WTC11 (cell line): ENCODE data around the gene AP4S1. TPM values are rescaled to one million over a fixed set of nuclear protein-coding genes. Genes with fewer than 3 reads are reported as not detected.

Experiments used
- ATAC-seq: fragments of 200-7000 bp; cut with Tn5 transposase; 2 replicates; pipeline ENCODE4 v1.10.0; 2021; ENCODE audit warnings: mild to moderate bottlenecking, moderate library complexity
- CTCF ChIA-PET: fragments of 300-600 bp; sonication (Branson Sonifier 250); formaldehyde crosslinking; loops from one replicate; lab custom pipeline; 2021; ENCODE audit warnings: antibody characterized with exemption; lab: Charles Lee
- POLR2A ChIA-PET: fragments of 350-600 bp; sonication (Branson Sonifier 250); formaldehyde crosslinking; loops from one replicate; lab custom pipeline; 2021; ENCODE audit warnings: antibody characterized with exemption; lab: Charles Lee
- DNase-seq: peaks from one replicate; pipeline ENCODE4 v3.0.0; 2021; ENCODE audit warnings: low spot score
- H3K27ac Mint-ChIP-seq: 2 replicates; pipeline ENCODE4 v1.8.0; 2021; ENCODE audit warnings: mixed read lengths
- H3K27me3 Mint-ChIP-seq: 2 replicates; pipeline ENCODE4 v1.8.0; 2021; ENCODE audit warnings: low read depth, mild to moderate bottlenecking, moderate library complexity, mixed read lengths
- H3K36me3 Mint-ChIP-seq: 2 replicates; pipeline ENCODE4 v1.8.0; 2021; ENCODE audit warnings: mixed read lengths
- H3K4me1 Mint-ChIP-seq: 2 replicates; pipeline ENCODE4 v1.8.0; 2022; ENCODE audit warnings: mixed read lengths
- H3K4me3 Mint-ChIP-seq: 2 replicates; pipeline ENCODE4 v1.8.0; 2021; ENCODE audit warnings: mild to moderate bottlenecking, moderate library complexity, mixed read lengths
- H3K9me3 Mint-ChIP-seq: 2 replicates; pipeline ENCODE4 v1.8.0; 2021; ENCODE audit warnings: mixed read lengths
- ATF1 ChIP-seq: sonication (generic); formaldehyde crosslinking; IDR thresholded peaks from 2 replicates; pipeline ENCODE4 v1.8.1; 2023; ENCODE audit warnings: mild to moderate bottlenecking, moderate library complexity, missing genetic modification reagents
- FOXP1 ChIP-seq: sonication (generic); formaldehyde crosslinking; IDR thresholded peaks from 2 replicates; pipeline ENCODE4 v1.8.0; 2022; ENCODE audit warnings: missing genetic modification reagents, mild to moderate bottlenecking, moderate library complexity, borderline replicate concordance
- HMGA2 ChIP-seq: fragments of 250-450 bp; sonication (Bioruptor Pico); IDR thresholded peaks from 2 replicates; pipeline ENCODE4 v1.4.0; 2021; ENCODE audit warnings: mild to moderate bottlenecking, moderate library complexity
- NR1H2 ChIP-seq: sonication (generic); formaldehyde crosslinking; IDR thresholded peaks from 2 replicates; pipeline ENCODE4 v1.9.0; 2021; ENCODE audit warnings: mild to moderate bottlenecking, moderate library complexity, missing genetic modification reagents
- NR3C1 ChIP-seq: sonication (generic); formaldehyde crosslinking; conservative IDR thresholded peaks from 2 replicates; pipeline ENCODE4 v1.8.1; 2023; ENCODE audit warnings: low read depth, mild to moderate bottlenecking, missing genetic modification reagents
- PRRX2 ChIP-seq: fragments of 250-450 bp; sonication (Bioruptor Pico); IDR thresholded peaks from 2 replicates; pipeline ENCODE4 v1.8.0; 2021; ENCODE audit warnings: mild to moderate bottlenecking
- RORB ChIP-seq: fragments of 250-450 bp; sonication (Bioruptor Pico); IDR thresholded peaks from 2 replicates; pipeline ENCODE4 v1.9.0; 2021; ENCODE audit warnings: mild to moderate bottlenecking
- SMAD3 ChIP-seq: sonication (generic); formaldehyde crosslinking; IDR thresholded peaks from 2 replicates; pipeline ENCODE4 v1.8.0; 2022; ENCODE audit warnings: missing genetic modification reagents, mild to moderate bottlenecking, borderline replicate concordance
- TEAD4 ChIP-seq: sonication (generic); formaldehyde crosslinking; IDR thresholded peaks from 2 replicates; pipeline ENCODE4 v1.8.0; 2022; ENCODE audit warnings: mild to moderate bottlenecking, missing genetic modification reagents
- ZNF219 ChIP-seq: sonication (generic); formaldehyde crosslinking; IDR thresholded peaks from 2 replicates; pipeline ENCODE4 v1.8.0; 2023; ENCODE audit warnings: missing genetic modification reagents, mild to moderate bottlenecking, borderline replicate concordance
- ZNF263 ChIP-seq: sonication (generic); formaldehyde crosslinking; IDR thresholded peaks from 2 replicates; pipeline ENCODE4 v1.8.1; 2022; ENCODE audit warnings: low read depth, mild to moderate bottlenecking, moderate library complexity, missing genetic modification reagents
- ZNF317 ChIP-seq: sonication (generic); formaldehyde crosslinking; IDR thresholded peaks from 2 replicates; pipeline ENCODE4 v1.8.1; 2023; ENCODE audit warnings: low read depth, mild to moderate bottlenecking, moderate library complexity, missing genetic modification reagents, borderline replicate concordance
- ZNF423 ChIP-seq: fragments of 250-450 bp; sonication (Bioruptor Pico); IDR thresholded peaks from 2 replicates; pipeline ENCODE4 v2.1.2; 2022; ENCODE audit warnings: mild to moderate bottlenecking, moderate library complexity
- total RNA-seq: library from RNA; stranded (reverse); gene quantifications from 3 replicates; pipeline ENCODE4 v1.2.3, GENCODE V29; 2021
- TF ChIP-seq, protein P1 (sequence below): sonication (generic); formaldehyde crosslinking; IDR thresholded peaks from 2 replicates; pipeline ENCODE4 v1.8.1; 2023; ENCODE audit warnings: mild to moderate bottlenecking, missing genetic modification reagents
- TF ChIP-seq, protein P2 (sequence below): sonication (generic); formaldehyde crosslinking; IDR thresholded peaks from 2 replicates; pipeline ENCODE4 v1.8.1; 2022; ENCODE audit warnings: mild to moderate bottlenecking, moderate library complexity, missing genetic modification reagents
- TF ChIP-seq, protein P3 (sequence below): fragments of 250-450 bp; sonication (Bioruptor Pico); IDR thresholded peaks from 2 replicates; pipeline ENCODE4 v2.1.2; 2022; ENCODE audit warnings: mild to moderate bottlenecking, moderate library complexity
- TF ChIP-seq, protein P4 (sequence below): sonication (generic); formaldehyde crosslinking; IDR thresholded peaks from 2 replicates; pipeline ENCODE4 v1.8.0; 2022; ENCODE audit warnings: missing genetic modification reagents
- TF ChIP-seq, protein P5 (sequence below): sonication (generic); formaldehyde crosslinking; conservative IDR thresholded peaks from 2 replicates; pipeline ENCODE4 v1.8.1; 2023; ENCODE audit warnings: mild to moderate bottlenecking, low read depth, missing genetic modification reagents, moderate library complexity
- TF ChIP-seq, protein P6 (sequence below): fragments of 250-450 bp; sonication (Bioruptor Pico); IDR thresholded peaks from 2 replicates; pipeline ENCODE4 v1.9.0; 2021; ENCODE audit warnings: moderate library complexity, mild to moderate bottlenecking, inconsistent platforms, borderline replicate concordance
- TF ChIP-seq, protein P7 (sequence below): sonication (generic); formaldehyde crosslinking; IDR thresholded peaks from 2 replicates; pipeline ENCODE4 v1.8.1; 2022; ENCODE audit warnings: low read depth, mild to moderate bottlenecking, moderate library complexity, missing genetic modification reagents, borderline replicate concordance

The AP4S1 gene
- total RNA-seq, 1 experiment from 2014 or later = 7.0 TPM

DNA sequence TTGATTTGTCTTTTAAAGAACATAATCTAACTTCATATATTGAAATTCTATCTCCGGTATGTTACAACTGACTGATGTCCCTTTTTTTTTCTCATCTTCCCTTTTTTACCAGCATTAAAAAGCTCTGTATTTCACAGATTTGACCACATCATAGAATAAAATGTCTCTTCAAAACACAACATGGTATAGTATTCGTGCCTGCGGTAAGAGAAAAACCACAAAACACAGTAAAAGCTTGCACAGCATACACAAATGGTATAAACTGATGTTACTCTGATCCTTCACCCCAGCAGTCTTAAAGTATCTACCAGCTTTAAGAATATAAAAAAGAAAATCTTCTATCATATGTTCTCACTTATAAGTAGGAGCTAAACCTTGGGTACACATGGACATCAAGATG is 98.7 kb downstream of the AP4S1 start (continued):
- TF ChIP-seq, protein P1, sequence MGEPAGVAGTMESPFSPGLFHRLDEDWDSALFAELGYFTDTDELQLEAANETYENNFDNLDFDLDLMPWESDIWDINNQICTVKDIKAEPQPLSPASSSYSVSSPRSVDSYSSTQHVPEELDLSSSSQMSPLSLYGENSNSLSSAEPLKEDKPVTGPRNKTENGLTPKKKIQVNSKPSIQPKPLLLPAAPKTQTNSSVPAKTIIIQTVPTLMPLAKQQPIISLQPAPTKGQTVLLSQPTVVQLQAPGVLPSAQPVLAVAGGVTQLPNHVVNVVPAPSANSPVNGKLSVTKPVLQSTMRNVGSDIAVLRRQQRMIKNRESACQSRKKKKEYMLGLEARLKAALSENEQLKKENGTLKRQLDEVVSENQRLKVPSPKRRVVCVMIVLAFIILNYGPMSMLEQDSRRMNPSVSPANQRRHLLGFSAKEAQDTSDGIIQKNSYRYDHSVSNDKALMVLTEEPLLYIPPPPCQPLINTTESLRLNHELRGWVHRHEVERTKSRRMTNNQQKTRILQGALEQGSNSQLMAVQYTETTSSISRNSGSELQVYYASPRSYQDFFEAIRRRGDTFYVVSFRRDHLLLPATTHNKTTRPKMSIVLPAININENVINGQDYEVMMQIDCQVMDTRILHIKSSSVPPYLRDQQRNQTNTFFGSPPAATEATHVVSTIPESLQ (CRISPR knock-in tag) = no peak
- TF ChIP-seq ZNF219 (CRISPR knock-in tag) (no peak), ZNF317 (CRISPR knock-in tag) (no peak), ATF1 (CRISPR knock-in tag) (no peak)

DNA sequence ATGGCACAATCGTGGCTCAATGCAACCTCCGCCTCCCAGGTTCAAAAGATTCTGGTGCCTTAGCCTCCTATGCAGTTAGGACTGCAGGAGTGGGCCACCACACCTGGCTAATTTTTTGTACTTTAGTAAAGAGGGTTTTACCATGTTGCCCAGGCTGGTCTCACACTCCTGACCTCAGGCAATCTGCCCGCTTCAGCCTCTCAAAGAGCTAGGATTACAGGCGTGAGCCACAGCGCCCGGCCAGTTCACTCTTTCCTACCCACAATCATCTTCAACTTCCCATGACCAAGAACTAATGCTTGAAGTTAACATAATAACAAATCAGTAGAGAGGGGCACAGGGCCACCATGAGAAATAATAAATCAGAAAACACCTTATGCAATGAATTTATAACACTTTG is 99.8 kb downstream of the AP4S1 start:
- DNase-seq = no peak
- TF ChIP-seq, protein P2, sequence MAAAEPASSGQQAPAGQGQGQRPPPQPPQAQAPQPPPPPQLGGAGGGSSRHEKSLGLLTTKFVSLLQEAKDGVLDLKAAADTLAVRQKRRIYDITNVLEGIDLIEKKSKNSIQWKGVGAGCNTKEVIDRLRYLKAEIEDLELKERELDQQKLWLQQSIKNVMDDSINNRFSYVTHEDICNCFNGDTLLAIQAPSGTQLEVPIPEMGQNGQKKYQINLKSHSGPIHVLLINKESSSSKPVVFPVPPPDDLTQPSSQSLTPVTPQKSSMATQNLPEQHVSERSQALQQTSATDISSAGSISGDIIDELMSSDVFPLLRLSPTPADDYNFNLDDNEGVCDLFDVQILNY (CRISPR knock-in tag) = no peak
- TF ChIP-seq HMGA2 (CRISPR knock-in tag) = no peak
- no peak for TF ChIP-seq FOXP1 (CRISPR knock-in tag)
- TF ChIP-seq PRRX2 (CRISPR knock-in tag) = no peak
- TF ChIP-seq NR3C1 (CRISPR knock-in tag) = no peak
- no peak for TF ChIP-seq TEAD4 (CRISPR knock-in tag)
- TF ChIP-seq ZNF423 = no peak
- TF ChIP-seq, protein P3, sequence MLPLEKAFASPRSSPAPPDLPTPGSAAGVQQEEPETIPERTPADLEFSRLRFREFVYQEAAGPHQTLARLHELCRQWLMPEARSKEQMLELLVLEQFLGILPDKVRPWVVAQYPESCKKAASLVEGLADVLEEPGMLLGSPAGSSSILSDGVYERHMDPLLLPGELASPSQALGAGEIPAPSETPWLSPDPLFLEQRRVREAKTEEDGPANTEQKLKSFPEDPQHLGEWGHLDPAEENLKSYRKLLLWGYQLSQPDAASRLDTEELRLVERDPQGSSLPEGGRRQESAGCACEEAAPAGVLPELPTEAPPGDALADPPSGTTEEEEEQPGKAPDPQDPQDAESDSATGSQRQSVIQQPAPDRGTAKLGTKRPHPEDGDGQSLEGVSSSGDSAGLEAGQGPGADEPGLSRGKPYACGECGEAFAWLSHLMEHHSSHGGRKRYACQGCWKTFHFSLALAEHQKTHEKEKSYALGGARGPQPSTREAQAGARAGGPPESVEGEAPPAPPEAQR = no peak
- Mint-ChIP-seq H3K9me3 (no peaks in the 10 kb centered on the region), H3K36me3 (peaks cover 36% of the 10 kb centered on the region), H3K27me3 (no peaks in the 10 kb centered on the region), H3K27ac (no peak overlapping the region), H3K4me3 (no peak overlapping the region), H3K4me1 (peaks cover 23% of the 10 kb centered on the region)
- no peak for ATAC-seq
- POLR2A ChIA-PET = no interaction called here
- CTCF ChIA-PET = no interaction called here

DNA sequence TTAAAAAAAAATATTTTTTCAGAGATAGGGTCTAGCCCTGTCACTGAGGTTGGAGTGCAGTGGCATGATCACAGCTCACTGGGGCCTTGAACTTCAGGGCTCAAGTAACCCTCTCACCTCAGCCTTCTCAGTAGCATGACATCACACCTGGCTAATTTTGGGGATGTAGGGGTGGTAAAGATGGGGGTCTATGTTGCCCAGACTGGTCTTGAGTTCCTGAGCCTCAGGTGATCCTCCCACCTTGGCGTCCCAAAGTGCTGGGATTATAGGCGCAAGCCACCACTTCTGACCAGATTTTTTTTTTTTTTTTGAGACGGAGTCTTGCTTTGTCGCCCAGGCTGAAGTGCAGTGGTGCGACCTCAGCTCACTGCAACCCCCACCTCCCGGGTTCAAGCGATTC is 101.2 kb downstream of the AP4S1 start:
- POLR2A ChIA-PET = no interaction called here
- DNase-seq = no peak
- no peak for ATAC-seq
- CTCF ChIA-PET = no interaction called here
- Mint-ChIP-seq H3K4me3 (no peak overlapping the region), H3K4me1 (peaks cover 23% of the 10 kb centered on the region), H3K36me3 (peaks cover 37% of the 10 kb centered on the region), H3K27me3 (no peaks in the 10 kb centered on the region), H3K27ac (no peak overlapping the region), H3K9me3 (no peaks in the 10 kb centered on the region)
- TF ChIP-seq, protein P4, sequence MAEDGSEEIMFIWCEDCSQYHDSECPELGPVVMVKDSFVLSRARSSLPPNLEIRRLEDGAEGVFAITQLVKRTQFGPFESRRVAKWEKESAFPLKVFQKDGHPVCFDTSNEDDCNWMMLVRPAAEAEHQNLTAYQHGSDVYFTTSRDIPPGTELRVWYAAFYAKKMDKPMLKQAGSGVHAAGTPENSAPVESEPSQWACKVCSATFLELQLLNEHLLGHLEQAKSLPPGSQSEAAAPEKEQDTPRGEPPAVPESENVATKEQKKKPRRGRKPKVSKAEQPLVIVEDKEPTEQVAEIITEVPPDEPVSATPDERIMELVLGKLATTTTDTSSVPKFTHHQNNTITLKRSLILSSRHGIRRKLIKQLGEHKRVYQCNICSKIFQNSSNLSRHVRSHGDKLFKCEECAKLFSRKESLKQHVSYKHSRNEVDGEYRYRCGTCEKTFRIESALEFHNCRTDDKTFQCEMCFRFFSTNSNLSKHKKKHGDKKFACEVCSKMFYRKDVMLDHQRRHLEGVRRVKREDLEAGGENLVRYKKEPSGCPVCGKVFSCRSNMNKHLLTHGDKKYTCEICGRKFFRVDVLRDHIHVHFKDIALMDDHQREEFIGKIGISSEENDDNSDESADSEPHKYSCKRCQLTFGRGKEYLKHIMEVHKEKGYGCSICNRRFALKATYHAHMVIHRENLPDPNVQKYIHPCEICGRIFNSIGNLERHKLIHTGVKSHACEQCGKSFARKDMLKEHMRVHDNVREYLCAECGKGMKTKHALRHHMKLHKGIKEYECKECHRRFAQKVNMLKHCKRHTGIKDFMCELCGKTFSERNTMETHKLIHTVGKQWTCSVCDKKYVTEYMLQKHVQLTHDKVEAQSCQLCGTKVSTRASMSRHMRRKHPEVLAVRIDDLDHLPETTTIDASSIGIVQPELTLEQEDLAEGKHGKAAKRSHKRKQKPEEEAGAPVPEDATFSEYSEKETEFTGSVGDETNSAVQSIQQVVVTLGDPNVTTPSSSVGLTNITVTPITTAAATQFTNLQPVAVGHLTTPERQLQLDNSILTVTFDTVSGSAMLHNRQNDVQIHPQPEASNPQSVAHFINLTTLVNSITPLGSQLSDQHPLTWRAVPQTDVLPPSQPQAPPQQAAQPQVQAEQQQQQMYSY (CRISPR knock-in tag) = no peak
- no peak for TF ChIP-seq RORB (CRISPR knock-in tag)
- no peak for TF ChIP-seq SMAD3 (CRISPR knock-in tag)
- no peak for TF ChIP-seq NR1H2 (CRISPR knock-in tag)
- TF ChIP-seq, protein P5, sequence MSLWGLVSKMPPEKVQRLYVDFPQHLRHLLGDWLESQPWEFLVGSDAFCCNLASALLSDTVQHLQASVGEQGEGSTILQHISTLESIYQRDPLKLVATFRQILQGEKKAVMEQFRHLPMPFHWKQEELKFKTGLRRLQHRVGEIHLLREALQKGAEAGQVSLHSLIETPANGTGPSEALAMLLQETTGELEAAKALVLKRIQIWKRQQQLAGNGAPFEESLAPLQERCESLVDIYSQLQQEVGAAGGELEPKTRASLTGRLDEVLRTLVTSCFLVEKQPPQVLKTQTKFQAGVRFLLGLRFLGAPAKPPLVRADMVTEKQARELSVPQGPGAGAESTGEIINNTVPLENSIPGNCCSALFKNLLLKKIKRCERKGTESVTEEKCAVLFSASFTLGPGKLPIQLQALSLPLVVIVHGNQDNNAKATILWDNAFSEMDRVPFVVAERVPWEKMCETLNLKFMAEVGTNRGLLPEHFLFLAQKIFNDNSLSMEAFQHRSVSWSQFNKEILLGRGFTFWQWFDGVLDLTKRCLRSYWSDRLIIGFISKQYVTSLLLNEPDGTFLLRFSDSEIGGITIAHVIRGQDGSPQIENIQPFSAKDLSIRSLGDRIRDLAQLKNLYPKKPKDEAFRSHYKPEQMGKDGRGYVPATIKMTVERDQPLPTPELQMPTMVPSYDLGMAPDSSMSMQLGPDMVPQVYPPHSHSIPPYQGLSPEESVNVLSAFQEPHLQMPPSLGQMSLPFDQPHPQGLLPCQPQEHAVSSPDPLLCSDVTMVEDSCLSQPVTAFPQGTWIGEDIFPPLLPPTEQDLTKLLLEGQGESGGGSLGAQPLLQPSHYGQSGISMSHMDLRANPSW (CRISPR knock-in tag) = no peak
- TF ChIP-seq, protein P6, sequence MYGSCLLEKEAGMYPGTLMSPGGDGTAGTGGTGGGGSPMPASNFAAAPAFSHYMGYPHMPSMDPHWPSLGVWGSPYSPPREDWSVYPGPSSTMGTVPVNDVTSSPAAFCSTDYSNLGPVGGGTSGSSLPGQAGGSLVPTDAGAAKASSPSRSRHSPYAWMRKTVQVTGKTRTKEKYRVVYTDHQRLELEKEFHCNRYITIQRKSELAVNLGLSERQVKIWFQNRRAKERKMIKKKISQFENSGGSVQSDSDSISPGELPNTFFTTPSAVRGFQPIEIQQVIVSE (CRISPR knock-in tag) = no peak
- no peak for TF ChIP-seq ZNF263
- TF ChIP-seq ATF1 (CRISPR knock-in tag) = no peak
- TF ChIP-seq, protein P7, sequence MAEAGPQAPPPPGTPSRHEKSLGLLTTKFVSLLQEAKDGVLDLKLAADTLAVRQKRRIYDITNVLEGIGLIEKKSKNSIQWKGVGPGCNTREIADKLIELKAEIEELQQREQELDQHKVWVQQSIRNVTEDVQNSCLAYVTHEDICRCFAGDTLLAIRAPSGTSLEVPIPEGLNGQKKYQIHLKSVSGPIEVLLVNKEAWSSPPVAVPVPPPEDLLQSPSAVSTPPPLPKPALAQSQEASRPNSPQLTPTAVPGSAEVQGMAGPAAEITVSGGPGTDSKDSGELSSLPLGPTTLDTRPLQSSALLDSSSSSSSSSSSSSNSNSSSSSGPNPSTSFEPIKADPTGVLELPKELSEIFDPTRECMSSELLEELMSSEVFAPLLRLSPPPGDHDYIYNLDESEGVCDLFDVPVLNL (CRISPR knock-in tag) = no peak
